ENCODE results near the gene PAQR9. TPM values are rescaled to one million over a fixed set of nuclear protein-coding genes. Genes with fewer than 3 reads are reported as not detected.

The PAQR9 gene
- total RNA-seq, 1 donor from 2014 or later, result not detected

- no peak for DNase-seq (ENCODE audit: low read depth in 2 of 2)
These were observed 11.7 kb downstream of the PAQR9 start for GRCh38 chr3:142951794-142952193.

DNA sequence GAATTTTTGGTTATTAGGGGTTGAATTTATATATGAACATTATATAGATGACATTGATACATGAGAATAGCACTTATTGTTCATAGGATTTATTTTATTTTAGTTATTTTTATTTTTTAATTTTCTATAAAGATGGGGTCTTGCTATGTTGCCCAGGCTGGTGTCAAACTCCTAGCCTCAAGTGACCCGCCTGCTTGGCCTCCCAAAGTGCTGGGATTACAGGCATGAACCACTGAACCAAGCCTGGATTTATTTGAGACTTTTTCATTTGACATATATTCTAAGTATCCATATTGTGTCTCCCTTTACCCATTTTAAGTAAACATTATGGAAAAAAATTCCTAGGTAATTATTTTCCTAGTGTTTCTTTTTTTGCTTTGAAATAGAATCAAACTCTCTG is 12.5 kb downstream of the PAQR9 start:
- no peak for DNase-seq (ENCODE audit: low read depth in 2 of 2)

- no peak for DNase-seq (ENCODE audit: low read depth in 2 of 2)
These were observed 15.5 kb downstream of the PAQR9 start for GRCh38 chr3:142947799-142948575.

DNA sequence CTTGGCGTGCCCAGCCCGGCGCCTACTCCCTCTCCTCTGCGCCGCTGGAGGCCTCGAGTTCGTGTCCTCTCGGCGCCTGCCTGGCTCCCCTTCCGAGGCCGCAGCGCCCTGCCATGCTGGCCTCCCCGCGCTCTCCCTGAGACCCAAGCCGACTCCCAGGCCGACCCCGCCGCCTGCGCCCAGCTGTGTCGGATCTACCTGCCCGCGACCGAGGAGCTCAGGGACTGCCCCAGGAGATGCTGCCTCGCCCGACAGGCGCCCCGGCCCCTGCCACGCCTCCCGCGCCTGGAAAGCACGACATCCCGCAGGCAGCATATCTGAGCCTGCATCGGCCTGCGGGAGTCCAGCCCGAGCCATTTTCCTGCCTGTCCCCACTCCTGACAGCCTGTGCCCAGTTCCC is 16.1 kb downstream of the PAQR9 start:
- DNase-seq (ENCODE audit: low read depth in 2 of 2), result no peak

- DNase-seq (ENCODE audit: low read depth in 2 of 2), result no peak
These were observed 16.6 kb downstream of the PAQR9 start for GRCh38 chr3:142946861-142947260.

- no peak for DNase-seq (ENCODE audit: low read depth in 2 of 2)
These were observed 18.5 kb downstream of the PAQR9 start for GRCh38 chr3:142945023-142945422.

DNA sequence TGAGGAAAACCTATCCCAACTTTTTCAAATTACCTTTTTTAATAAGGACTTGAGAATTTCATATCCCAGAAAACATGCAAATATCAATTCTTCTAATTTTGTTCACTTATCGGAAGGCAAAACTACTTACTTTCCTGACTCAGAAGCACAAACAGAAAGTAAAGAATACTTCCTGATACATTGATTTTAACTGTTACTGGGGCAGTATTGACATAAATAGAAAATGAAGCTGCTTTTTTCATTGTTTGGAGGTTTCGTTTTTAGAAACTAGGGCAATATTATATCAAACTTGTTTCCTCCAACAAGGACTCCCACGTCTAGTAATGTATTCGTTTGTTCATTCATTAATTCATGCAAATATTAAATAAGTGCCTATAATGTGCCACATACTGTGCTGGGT is 19.1 kb downstream of the PAQR9 start:
- no peak for DNase-seq (ENCODE audit: low read depth in 2 of 2)

- no peak for DNase-seq (ENCODE audit: low read depth in 2 of 2)
These were observed 19.6 kb downstream of the PAQR9 start for GRCh38 chr3:142943870-142944269.

DNA sequence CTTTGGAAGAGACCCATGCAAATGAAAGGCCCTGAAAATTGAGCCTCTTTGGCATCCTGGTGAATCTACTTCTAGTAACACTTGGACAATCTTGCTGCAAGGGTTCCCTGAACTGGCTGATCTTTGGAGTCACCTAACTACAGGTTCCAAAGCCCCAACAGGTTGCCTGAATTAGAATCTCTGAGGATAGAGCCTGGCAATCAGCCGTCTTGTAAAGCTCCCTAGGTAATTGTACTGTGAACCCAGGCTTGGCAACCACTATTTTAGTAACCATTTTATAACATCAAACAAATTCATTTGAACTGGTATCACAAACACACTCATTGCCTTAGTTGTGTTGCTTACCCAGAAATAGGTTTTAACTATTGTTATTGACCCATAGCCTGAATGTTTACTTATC is 20.1 kb downstream of the PAQR9 start:
- DNase-seq (ENCODE audit: low read depth in 2 of 2), result no peak

GRCh38 chr3:142941373-142942123 is 21.9 kb downstream of the PAQR9 start:
- DNase-seq (ENCODE audit: low read depth in 2 of 2), result no peak

- no peak for DNase-seq (ENCODE audit: low read depth in 2 of 2)
These were observed 23.0 kb downstream of the PAQR9 start for GRCh38 chr3:142940472-142940871.

GRCh38 chr3:142940000-142940399 is 23.5 kb downstream of the PAQR9 start:
- no peak for DNase-seq (ENCODE audit: low read depth in 2 of 2)

GRCh38 chr3:142935963-142936362 is 27.5 kb downstream of the PAQR9 start:
- DNase-seq (ENCODE audit: low read depth in 2 of 2), result no peak

GRCh38 chr3:142934887-142935269 is 28.6 kb downstream of the PAQR9 start:
- no peak for DNase-seq (ENCODE audit: low read depth in 2 of 2)

DNA sequence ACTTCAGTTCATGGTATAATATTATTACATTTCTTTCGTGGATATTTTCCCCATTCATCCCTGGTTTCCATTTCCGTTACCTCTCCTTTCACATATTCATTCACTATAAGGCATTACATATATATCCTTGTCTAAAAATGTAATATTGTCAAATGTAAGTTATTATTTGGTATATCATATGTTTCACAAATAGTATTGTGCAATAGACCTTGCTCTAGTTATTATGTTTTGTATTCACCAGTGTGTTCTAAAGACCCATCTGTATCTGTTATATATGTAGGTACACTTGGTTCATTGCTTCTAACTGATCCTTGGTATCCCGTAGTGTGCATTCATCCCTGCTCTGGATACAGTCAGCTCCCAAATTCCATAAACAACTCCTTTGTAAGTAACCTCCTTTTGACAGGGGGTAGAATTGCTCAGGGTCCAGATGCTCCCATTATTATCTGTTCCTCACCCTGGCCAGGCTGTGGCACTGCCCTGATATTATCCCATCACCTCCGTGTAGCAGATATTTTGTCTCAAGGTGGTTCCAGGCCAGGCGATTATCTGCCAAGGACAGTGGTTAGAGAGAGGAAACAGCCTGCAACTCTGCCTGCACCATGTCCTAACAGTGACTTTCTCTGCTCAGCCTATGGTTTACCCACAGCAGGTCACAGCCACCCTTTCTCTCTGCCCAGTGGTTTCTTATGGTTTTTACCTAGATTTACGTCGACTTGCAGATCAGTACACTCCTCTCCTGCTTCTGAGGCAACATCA is 29.2 kb downstream of the PAQR9 start:
- DNase-seq (ENCODE audit: low read depth in 2 of 2), result no peak

DNA sequence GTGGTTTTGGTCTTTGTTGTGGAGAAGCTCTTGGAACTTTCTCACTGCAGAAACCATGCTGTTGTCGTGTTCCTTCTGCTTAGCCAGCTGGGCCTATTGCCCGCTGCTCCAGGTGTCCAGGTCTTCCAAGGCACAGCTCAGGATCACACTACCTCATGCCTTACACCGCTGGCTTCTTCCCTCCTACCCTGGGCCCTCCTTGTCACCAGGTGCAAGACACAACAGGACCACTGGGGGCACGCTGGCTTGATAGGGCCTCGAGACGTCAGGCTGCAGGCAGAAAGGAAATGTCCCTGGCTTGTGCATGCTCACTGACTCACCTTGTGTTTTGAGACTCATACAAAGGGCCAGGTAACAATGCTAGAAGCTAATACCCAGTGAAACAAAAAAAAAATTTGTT is 32.3 kb downstream of the PAQR9 start:
- no peak for DNase-seq (ENCODE audit: low read depth in 2 of 2)

GRCh38 chr3:142930463-142930862 is 33.0 kb downstream of the PAQR9 start:
- DNase-seq (ENCODE audit: low read depth in 2 of 2), result no peak

GRCh38 chr3:142929890-142930289 is 33.6 kb downstream of the PAQR9 start:
- no peak for DNase-seq (ENCODE audit: low read depth in 2 of 2)

DNA sequence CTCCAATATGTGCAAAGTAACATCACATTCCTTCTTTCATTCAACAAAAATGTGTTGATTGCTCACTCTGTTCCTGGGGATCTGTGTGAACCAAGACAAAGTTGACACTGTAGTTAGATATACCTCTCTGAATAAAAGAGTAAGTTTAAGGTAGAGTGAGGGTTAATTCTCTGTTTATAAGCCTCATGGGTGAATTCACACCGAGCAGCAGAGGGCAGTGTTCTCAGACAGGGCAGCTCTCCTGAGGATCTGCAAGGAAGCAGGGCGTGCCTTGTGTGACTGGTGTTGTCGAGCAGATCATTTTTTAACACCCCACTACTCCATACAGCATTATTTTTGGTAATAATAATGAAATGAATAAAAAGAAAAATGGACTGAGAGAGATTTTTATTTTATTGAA is 34.4 kb downstream of the PAQR9 start:
- DNase-seq (ENCODE audit: low read depth in 2 of 2), result peak in 1 of 2 donors; percentile 48

- no peak for DNase-seq (ENCODE audit: low read depth in 2 of 2)
These were observed 37.0 kb downstream of the PAQR9 start for GRCh38 chr3:142926368-142926944.

GRCh38 chr3:142925140-142925539 is 38.3 kb downstream of the PAQR9 start:
- DNase-seq (ENCODE audit: low read depth in 2 of 2), result no peak

- no peak for DNase-seq (ENCODE audit: low read depth in 2 of 2)
These were observed 39.8 kb downstream of the PAQR9 start for GRCh38 chr3:142923694-142924093.
